Glutamatergic neuron (in vitro differentiated cells): Measurements from ENCODE around the gene OSGEP. TPM values are rescaled to one million over a fixed set of nuclear protein-coding genes. Genes with fewer than 3 reads are reported as not detected.
A peak's percentile ranks its signal among the peaks of the same experiment; 100 is the strongest.

ENCODE experiments used
- DNase-seq: peaks from one replicate; pipeline ENCODE4 v3.0.0; 2022
- H3K27ac Mint-ChIP-seq: one replicate; pipeline ENCODE4 v1.8.0; 2020; ENCODE audit warnings: mild to moderate bottlenecking, mixed read lengths, inconsistent platforms; ENCODE audit not compliant: unreplicated experiment
- H3K27me3 Mint-ChIP-seq: one replicate; pipeline ENCODE4 v1.8.0; 2020; ENCODE audit warnings: mild to moderate bottlenecking, moderate library complexity, mixed read lengths, inconsistent platforms; ENCODE audit not compliant: unreplicated experiment
- H3K36me3 Mint-ChIP-seq: one replicate; pipeline ENCODE4 v1.8.0; 2020; ENCODE audit warnings: mild to moderate bottlenecking, mixed read lengths, inconsistent platforms; ENCODE audit not compliant: unreplicated experiment
- H3K4me1 Mint-ChIP-seq: one replicate; pipeline ENCODE4 v1.8.0; 2020; ENCODE audit warnings: mild to moderate bottlenecking, low read depth, mixed read lengths, inconsistent platforms; ENCODE audit not compliant: unreplicated experiment
- H3K4me3 Mint-ChIP-seq: one replicate; pipeline ENCODE4 v1.8.0; 2020; ENCODE audit warnings: mild to moderate bottlenecking, mixed read lengths, inconsistent platforms; ENCODE audit not compliant: unreplicated experiment
- H3K9me3 Mint-ChIP-seq: one replicate; pipeline ENCODE4 v1.8.0; 2020; ENCODE audit warnings: mild to moderate bottlenecking, moderate library complexity, mixed read lengths, inconsistent platforms; ENCODE audit not compliant: unreplicated experiment
- total RNA-seq: library from RNA; stranded (reverse); fragmentation: NEBNext Ultra II Directional; extraction: Animal tissue kit (Norgen Biotek cat#: 25700); gene quantifications from one replicate; pipeline ENCODE4 v1.2.1, GENCODE V29; 2021; ENCODE audit not compliant: unreplicated experiment
- TF ChIP-seq, protein P1 (sequence below): fragments of 200-600 bp; sonication (generic); IDR thresholded peaks from one replicate; pipeline ENCODE4 v1.5.0; 2021; ENCODE audit not compliant: partially characterized antibody, unreplicated experiment

Gene OSGEP
- total RNA-seq, 1 donor from 2014 or later: 65.0 TPM

DNA sequence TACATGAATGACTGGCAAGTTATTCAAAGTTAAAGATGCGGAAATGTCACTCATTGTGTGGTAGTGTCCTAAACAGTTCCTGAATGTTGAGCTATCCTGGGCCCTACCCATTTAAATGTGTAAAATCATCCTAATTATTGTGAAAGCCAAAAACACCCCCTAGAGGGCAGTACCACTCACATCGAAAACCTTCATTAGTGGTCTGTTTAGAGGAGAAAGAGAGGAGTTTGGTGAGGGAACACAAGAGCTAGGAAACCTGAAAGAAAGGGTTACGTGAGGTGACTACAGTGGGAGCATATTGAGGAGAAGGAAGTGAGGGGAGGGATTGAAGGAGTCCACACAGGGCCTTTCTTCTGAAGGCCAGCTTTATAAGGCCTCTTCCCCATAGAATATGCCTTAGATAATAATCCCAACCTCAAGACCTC, 38.8 kb downstream of the OSGEP start:
- no peak overlapping the region for H3K4me3 Mint-ChIP-seq
- no peak overlapping the region for H3K27ac Mint-ChIP-seq
- peaks cover 6% of the 10 kb centered on the region for H3K9me3 Mint-ChIP-seq
- TF ChIP-seq, protein P1, sequence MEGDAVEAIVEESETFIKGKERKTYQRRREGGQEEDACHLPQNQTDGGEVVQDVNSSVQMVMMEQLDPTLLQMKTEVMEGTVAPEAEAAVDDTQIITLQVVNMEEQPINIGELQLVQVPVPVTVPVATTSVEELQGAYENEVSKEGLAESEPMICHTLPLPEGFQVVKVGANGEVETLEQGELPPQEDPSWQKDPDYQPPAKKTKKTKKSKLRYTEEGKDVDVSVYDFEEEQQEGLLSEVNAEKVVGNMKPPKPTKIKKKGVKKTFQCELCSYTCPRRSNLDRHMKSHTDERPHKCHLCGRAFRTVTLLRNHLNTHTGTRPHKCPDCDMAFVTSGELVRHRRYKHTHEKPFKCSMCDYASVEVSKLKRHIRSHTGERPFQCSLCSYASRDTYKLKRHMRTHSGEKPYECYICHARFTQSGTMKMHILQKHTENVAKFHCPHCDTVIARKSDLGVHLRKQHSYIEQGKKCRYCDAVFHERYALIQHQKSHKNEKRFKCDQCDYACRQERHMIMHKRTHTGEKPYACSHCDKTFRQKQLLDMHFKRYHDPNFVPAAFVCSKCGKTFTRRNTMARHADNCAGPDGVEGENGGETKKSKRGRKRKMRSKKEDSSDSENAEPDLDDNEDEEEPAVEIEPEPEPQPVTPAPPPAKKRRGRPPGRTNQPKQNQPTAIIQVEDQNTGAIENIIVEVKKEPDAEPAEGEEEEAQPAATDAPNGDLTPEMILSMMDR: peak; percentile 75
- no peak for DNase-seq
- H3K27me3 Mint-ChIP-seq: no peaks in the 10 kb centered on the region
- H3K4me1 Mint-ChIP-seq: no peaks in the 10 kb centered on the region
- H3K36me3 Mint-ChIP-seq: no peaks in the 10 kb centered on the region

DNA sequence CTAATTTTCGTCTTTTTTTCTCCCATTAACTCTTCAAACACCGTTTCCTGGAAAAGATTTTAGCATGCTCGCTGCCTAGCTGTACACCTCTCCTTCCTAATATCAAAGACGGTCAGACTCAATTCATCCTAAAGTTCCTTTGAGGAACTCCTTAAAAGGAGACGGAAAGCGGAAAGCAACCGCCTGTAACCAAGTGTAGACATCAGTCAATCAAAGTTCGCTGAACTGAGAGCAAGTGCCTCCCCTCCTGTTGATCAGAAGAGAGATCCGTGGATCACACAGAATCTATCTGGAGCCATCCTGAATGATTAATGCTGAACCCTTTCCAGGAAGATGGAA, 40.9 kb downstream of the OSGEP start:
- peaks cover 2% of the 10 kb centered on the region for H3K27me3 Mint-ChIP-seq
- no peaks in the 10 kb centered on the region for H3K4me1 Mint-ChIP-seq
- peaks cover 6% of the 10 kb centered on the region for H3K9me3 Mint-ChIP-seq
- peak overlapping the region; percentile 96 for H3K4me3 Mint-ChIP-seq
- H3K36me3 Mint-ChIP-seq: no peaks in the 10 kb centered on the region
- peak overlapping the region; percentile 79 for H3K27ac Mint-ChIP-seq
- no peak for DNase-seq
- TF ChIP-seq, protein P1: no peak

DNA sequence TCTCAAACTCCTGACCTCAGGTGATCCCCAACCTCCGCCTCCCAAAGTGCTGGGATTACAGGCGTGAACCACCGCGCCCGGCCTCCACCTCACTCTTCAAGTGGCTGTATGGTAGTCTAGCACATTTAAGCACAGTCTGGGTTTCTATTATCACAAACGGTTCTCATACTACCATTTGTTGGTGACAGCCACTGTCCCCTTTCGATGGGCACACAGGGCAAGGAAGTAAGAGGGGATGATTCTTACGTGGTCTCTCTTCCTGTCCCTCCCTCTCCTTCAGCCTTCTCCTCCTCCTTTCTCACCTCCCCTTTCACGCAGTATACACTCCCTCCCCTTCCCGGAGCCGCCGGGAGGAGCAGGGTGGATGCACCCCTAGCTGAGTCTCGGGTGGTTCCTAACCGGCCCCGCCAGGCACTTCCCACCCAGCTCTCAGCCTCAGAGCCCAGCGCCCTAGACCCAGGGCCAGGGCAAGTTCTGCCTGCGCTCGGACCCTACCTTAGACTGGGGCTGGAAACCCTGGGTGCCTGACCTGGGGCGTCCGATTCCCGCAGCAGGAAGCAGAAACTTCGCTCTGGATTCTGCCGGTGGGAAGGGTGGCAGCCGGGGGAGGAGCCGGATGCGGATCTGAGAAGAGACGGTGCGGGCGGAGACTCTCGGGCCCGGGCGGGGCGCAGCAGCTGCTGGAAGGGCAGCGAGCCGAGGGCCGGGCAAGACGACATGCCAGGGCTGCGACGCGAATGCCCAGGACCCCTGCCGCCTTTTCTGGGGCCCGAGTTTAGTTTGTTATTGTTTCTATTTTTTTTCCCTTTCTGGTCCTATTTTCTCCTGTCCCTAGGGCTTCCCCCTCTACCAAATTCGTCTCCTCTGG, 41.5 kb downstream of the OSGEP start, which contains the start of gene TEP1:
TEP1 (minus strand) TSS at position 626 of the 868 bp plus-strand sequence. CDS start 5,062 bp downstream, outside the sequence.
- Mint-ChIP-seq H3K27ac (peak within 1 kb of the TSS; percentile 79), H3K36me3 (no peaks in the 10 kb centered on the region), H3K4me1 (no peaks in the 10 kb centered on the region), H3K9me3 (peaks cover 5% of the 10 kb centered on the region), H3K27me3 (peaks cover 3% of the 10 kb centered on the region), H3K4me3 (peak within 1 kb of the TSS; percentile 96)
- TF ChIP-seq, protein P1: no peak
- peak; percentile 85 for DNase-seq

DNA sequence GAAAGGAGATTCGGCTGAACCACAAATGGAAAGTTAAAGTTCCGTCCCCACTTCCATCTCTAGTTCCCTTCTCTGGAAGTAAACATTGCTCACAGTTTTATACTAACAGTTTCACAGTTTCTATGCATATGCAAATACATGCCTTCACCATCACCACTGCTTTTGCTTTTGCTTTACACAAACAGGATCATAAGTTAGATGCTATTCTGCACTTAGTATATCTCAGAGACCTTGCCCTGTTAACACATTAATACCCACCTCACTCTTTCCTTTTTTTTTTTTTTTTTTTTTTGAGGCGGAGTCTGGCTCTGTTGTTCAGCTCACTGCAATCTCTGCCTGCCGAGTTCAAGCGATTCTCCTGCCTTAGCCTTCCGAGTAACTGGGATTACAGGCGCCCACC, 42.2 kb downstream of the OSGEP start:
- Mint-ChIP-seq H3K9me3 (peaks cover 2% of the 10 kb centered on the region), H3K4me3 (peak overlapping the region; percentile 96), H3K4me1 (no peaks in the 10 kb centered on the region), H3K27me3 (peaks cover 4% of the 10 kb centered on the region), H3K36me3 (peaks cover 4% of the 10 kb centered on the region), H3K27ac (peak overlapping the region; percentile 79)
- no peak for DNase-seq
- TF ChIP-seq, protein P1: no peak

DNA sequence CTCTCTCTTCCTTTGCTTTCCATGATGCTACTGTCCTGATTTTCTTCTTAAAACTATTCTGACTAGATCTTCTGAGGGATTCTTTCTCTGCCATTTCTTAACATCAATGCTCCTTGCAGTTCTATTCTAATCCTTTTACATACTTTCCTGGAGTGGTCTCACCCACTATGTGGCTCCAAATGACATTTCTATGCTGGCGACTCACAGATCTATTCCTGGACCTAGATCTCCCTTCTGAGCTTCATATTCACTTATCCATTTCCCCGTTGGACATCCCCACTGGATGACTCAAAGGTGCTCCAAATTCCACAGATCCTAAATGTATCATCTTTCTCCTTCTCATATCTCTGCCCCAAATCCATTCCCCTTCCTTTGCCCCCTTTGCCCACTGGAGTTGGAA, 45.4 kb downstream of the OSGEP start:
- TF ChIP-seq, protein P1: no peak
- DNase-seq: no peak
- H3K4me1 Mint-ChIP-seq: no peaks in the 10 kb centered on the region
- peaks cover 5% of the 10 kb centered on the region for H3K27me3 Mint-ChIP-seq
- no peak overlapping the region for H3K4me3 Mint-ChIP-seq
- H3K9me3 Mint-ChIP-seq: peaks cover 2% of the 10 kb centered on the region
- peaks cover 10% of the 10 kb centered on the region for H3K36me3 Mint-ChIP-seq
- no peak overlapping the region for H3K27ac Mint-ChIP-seq
